Stimulated activated CD8-positive, alpha-beta memory T cell treated with anti-CD3 and anti-CD28 coated beads, Interleukin-7, amount 100 ng/mL, for 24 hours (primary cell): ENCODE measurements around the gene FGF5.
"Not testable (repeated sequence)": the region's sequence is repeated elsewhere in the genome, so short reads cannot be mapped to it uniquely, and the experiment has no call there.

Experiments
- DNase-seq: peaks from one replicate; pipeline ENCODE4 v3.0.0-alpha.2; 2020; ENCODE audit warnings: low read depth

The FGF5 gene

GRCh38 chr4:80254114-80254513, 12.3 kb upstream of the FGF5 start:
- no peak for DNase-seq

- no peak for DNase-seq
Measured at GRCh38 chr4:80255329-80256095, 11.0 kb upstream of the FGF5 start.

GRCh38 chr4:80257851-80258250, 8.6 kb upstream of the FGF5 start:
- DNase-seq, result no peak

- no peak for DNase-seq
Measured at GRCh38 chr4:80259012-80259411, 7.5 kb upstream of the FGF5 start.

- no peak for DNase-seq
Measured at GRCh38 chr4:80259817-80260216, 6.6 kb upstream of the FGF5 start.

- DNase-seq, result no peak
Measured at GRCh38 chr4:80261989-80262600, 4.4 kb upstream of the FGF5 start.

- no peak for DNase-seq
Measured at GRCh38 chr4:80263541-80264351, 2.7 kb upstream of the FGF5 start.

- DNase-seq, result no peak
Measured at GRCh38 chr4:80264352-80264647, 2.2 kb upstream of the FGF5 start.

- no peak for DNase-seq
Measured at GRCh38 chr4:80264825-80265224, 1.6 kb upstream of the FGF5 start.

- no peak for DNase-seq
Measured at GRCh38 chr4:80265571-80266252, 752 bp upstream of the FGF5 start.

GRCh38 chr4:80266902-80267380, 477 bp downstream of the FGF5 start:
- DNase-seq, result no peak

GRCh38 chr4:80268081-80268823, 1.8 kb downstream of the FGF5 start:
- no peak for DNase-seq

- no peak for DNase-seq
Measured at GRCh38 chr4:80268936-80269335, 2.5 kb downstream of the FGF5 start.

- no peak for DNase-seq
Measured at GRCh38 chr4:80270321-80270720, 3.9 kb downstream of the FGF5 start.

- no peak for DNase-seq
Measured at GRCh38 chr4:80270868-80271267, 4.4 kb downstream of the FGF5 start.

- DNase-seq, result no peak
Measured at GRCh38 chr4:80271801-80272200, 5.3 kb downstream of the FGF5 start.

GRCh38 chr4:80276931-80277330, 10.5 kb downstream of the FGF5 start:
- DNase-seq, result no peak

GRCh38 chr4:80279751-80280150, 13.3 kb downstream of the FGF5 start:
- DNase-seq, result no peak

GRCh38 chr4:80286451-80286850, 20.0 kb downstream of the FGF5 start:
- DNase-seq, result no peak

- not testable (repeated sequence) for DNase-seq
Measured at GRCh38 chr4:80290665-80291064, 24.2 kb downstream of the FGF5 start.

GRCh38 chr4:80294206-80294605, 27.7 kb downstream of the FGF5 start:
- no peak for DNase-seq

- no peak for DNase-seq
Measured at GRCh38 chr4:80295336-80295735, 28.9 kb downstream of the FGF5 start.
